Mesenchymal stem cell (in vitro differentiated cells and primary cell): ENCODE data around the gene DSTN.

Experiments
- DNase-seq: peaks from one replicate; pipeline ENCODE4 v3.0.0-alpha.2; 2013
- H2AFZ ChIP-seq: one replicate; pipeline ENCODE4 v1.6.1; 2013; ENCODE audit warnings: low read depth, mild to moderate bottlenecking, control low read depth, inconsistent platforms, low read length, moderate library complexity
- H2AK5ac ChIP-seq: 2 replicates; pipeline ENCODE4 v1.6.1; 2013; ENCODE audit warnings: low read length, moderate library complexity, mild to moderate bottlenecking, inconsistent platforms; ENCODE audit not compliant: severe bottlenecking
- H2BK120ac ChIP-seq: one replicate; pipeline ENCODE4 v1.6.1; 2013; ENCODE audit warnings: low read depth, mild to moderate bottlenecking, inconsistent platforms, low read length, moderate library complexity
- H2BK12ac ChIP-seq, 2 experiments: one replicate each; pipeline ENCODE4 v1.6.1; 2013; ENCODE audit warnings: inconsistent platforms in 2 of 2, low read length in 2 of 2, mild to moderate bottlenecking in 2 of 2, moderate library complexity in 2 of 2, control low read depth in 1 of 2
- H2BK15ac ChIP-seq: one replicate; pipeline ENCODE4 v1.6.1; 2013; ENCODE audit warnings: mild to moderate bottlenecking, low read depth, inconsistent platforms; ENCODE audit not compliant: poor library complexity, severe bottlenecking
- H2BK5ac ChIP-seq: 2 replicates; pipeline ENCODE4 v1.6.1; 2013; ENCODE audit warnings: low read depth, mild to moderate bottlenecking, low read length, control low read depth, inconsistent platforms; ENCODE audit not compliant: poor library complexity, severe bottlenecking
- H3K14ac ChIP-seq, 2 experiments: one replicate each; pipeline ENCODE4 v1.6.1; 2013; ENCODE audit warnings: inconsistent platforms in 2 of 2, low read length in 2 of 2, control low read depth in 1 of 2, mild to moderate bottlenecking in 1 of 2, moderate library complexity in 1 of 2
- H3K18ac ChIP-seq, 2 experiments: one replicate each; pipeline ENCODE4 v1.6.1; 2013; ENCODE audit warnings: inconsistent platforms in 2 of 2, low read length in 2 of 2, control low read depth in 1 of 2, low read depth in 1 of 2, mild to moderate bottlenecking in 1 of 2
- H3K23ac ChIP-seq, 2 experiments: one replicate each; pipeline ENCODE4 v1.6.1; 2013; ENCODE audit warnings: inconsistent platforms in 2 of 2, low read length in 2 of 2, mild to moderate bottlenecking in 2 of 2, moderate library complexity in 2 of 2, control low read depth in 1 of 2
- H3K27ac ChIP-seq: 2 replicates; pipeline ENCODE4 v1.5.1; 2013; ENCODE audit warnings: mild to moderate bottlenecking, moderate library complexity, low read length, control low read depth, inconsistent platforms; ENCODE audit not compliant: poor library complexity, severe bottlenecking
- H3K27me3 ChIP-seq, 2 experiments: 2 replicates each; pipeline versions ENCODE4 v1.6.1 to v1.7.0; 2013; ENCODE audit warnings: low read length in 2 of 2, mild to moderate bottlenecking in 2 of 2, moderate library complexity in 2 of 2, control low read depth in 1 of 2, inconsistent platforms in 1 of 2; ENCODE audit not compliant: control insufficient read depth in 1 of 2, insufficient read depth in 1 of 2
- H3K36me3 ChIP-seq, 2 experiments: 2 replicates each; pipeline versions ENCODE4 v1.6.1 to v1.7.0; 2013; ENCODE audit warnings: low read length in 2 of 2, control low read depth in 1 of 2, inconsistent platforms in 1 of 2, low read depth in 1 of 2, mild to moderate bottlenecking in 1 of 2; ENCODE audit not compliant: insufficient read depth in 2 of 2, control insufficient read depth in 1 of 2
- H3K4ac ChIP-seq, 2 experiments: one replicate each; pipeline ENCODE4 v1.6.1; 2013; ENCODE audit warnings: inconsistent platforms in 2 of 2, low read length in 2 of 2, mild to moderate bottlenecking in 2 of 2, moderate library complexity in 2 of 2, control low read depth in 1 of 2, low read depth in 1 of 2
- H3K4me1 ChIP-seq: 2 replicates; pipeline ENCODE4 v1.6.1; 2013; ENCODE audit warnings: low read depth, low read length, control low read depth; ENCODE audit not compliant: control insufficient read depth, insufficient read depth
- H3K4me2 ChIP-seq: 2 replicates; pipeline ENCODE4 v1.6.1; 2013; ENCODE audit warnings: low read length, mild to moderate bottlenecking, inconsistent platforms; ENCODE audit not compliant: poor library complexity, severe bottlenecking
- H3K4me3 ChIP-seq, 2 experiments: 2 replicates each; pipeline versions ENCODE4 v1.5.1 to v1.7.0; 2013; ENCODE audit warnings: low read length in 2 of 2, mild to moderate bottlenecking in 2 of 2, control low read depth in 1 of 2, low read depth in 1 of 2; ENCODE audit not compliant: insufficient read depth in 1 of 2
- H3K79me1 ChIP-seq: replicated peaks from 2 replicates; pipeline ENCODE4 v1.6.1; 2013; ENCODE audit warnings: mild to moderate bottlenecking, control low read depth, low read length, inconsistent platforms; ENCODE audit not compliant: poor library complexity, severe bottlenecking
- H3K9ac ChIP-seq: 2 replicates; pipeline ENCODE4 v1.7.0; 2013; ENCODE audit warnings: mild to moderate bottlenecking, low read length, moderate library complexity
- H3K9me3 ChIP-seq: 2 replicates; pipeline ENCODE4 v1.7.0; 2013; ENCODE audit warnings: mild to moderate bottlenecking, low read length; ENCODE audit not compliant: control insufficient read depth
- H4K8ac ChIP-seq: one replicate; pipeline ENCODE4 v1.6.1; 2013; ENCODE audit warnings: inconsistent platforms, mild to moderate bottlenecking, low read length, moderate library complexity
- H4K91ac ChIP-seq: one replicate; pipeline ENCODE4 v1.6.1; 2013; ENCODE audit warnings: mild to moderate bottlenecking, low read length, inconsistent platforms
- WGBS: methylation state at CpG from one replicate; pipeline ENCODE4 v1.1.7; 2013; ENCODE audit warnings: mixed read lengths; 5-methylcytosine and 5-hydroxymethylcytosine counted together

Gene DSTN

DNA sequence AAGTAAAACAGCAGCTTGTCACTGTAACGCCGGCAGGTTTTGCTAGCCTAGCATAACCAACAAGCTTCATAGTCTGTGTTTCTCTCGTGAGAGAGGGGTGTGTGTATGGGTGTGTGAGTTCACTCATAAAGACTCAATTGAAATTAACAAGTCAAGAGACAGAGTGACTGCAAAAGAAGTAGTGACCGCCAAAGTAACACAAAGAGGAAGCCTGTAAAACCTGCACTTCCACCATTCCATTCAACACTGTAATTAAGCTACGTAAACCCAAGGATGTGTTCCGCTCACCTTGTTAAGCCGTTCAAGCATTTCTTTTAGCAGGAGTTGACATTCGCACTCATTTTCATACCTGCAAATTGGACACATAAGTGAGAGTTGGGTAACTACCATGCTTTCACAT lies 45.3 kb upstream of the DSTN start:
- no peak overlapping the region for H3K27ac ChIP-seq

DNA sequence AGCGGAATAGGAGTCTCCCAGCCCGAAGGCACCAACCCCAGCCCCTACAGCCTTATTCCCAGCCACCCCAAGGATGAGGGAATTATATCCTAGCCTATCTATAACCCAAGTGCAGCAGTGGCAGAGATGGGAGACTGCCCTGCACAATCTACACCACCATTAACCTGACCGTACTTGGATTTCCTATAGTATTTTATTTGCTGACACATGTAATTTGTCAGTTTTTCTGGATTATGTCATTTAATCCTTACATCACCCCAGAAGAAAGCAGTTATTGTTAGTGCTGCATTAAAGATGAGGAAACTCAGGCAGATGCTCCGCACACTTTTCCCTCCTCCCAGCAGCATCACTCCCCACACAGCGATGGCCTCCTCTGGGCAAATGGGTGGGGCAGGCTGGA lies 44.7 kb upstream of the DSTN start:
- no peak overlapping the region for H2BK15ac ChIP-seq
- H4K91ac ChIP-seq, result no peak overlapping the region
- no peak overlapping the region for H3K4me2 ChIP-seq

More for the DNA sequence above, 45.3 kb upstream of the DSTN start:
- peaks cover 0 to 12% of the 10 kb centered on the region in 2 experiments for H3K27me3 ChIP-seq
- H2AK5ac ChIP-seq, result no peak overlapping the region
- no peak overlapping the region for H3K4ac ChIP-seq
- no peaks in the 10 kb centered on the region for H3K79me1 ChIP-seq
- H3K9me3 ChIP-seq, result no peaks in the 10 kb centered on the region
- H2BK5ac ChIP-seq, result no peak overlapping the region
- no peak overlapping the region for H3K4me2 ChIP-seq
- H3K18ac ChIP-seq, result no peak overlapping the region
- H3K4me3 ChIP-seq, result no peak overlapping the region
- H3K23ac ChIP-seq, result no peak overlapping the region
- no peaks in the 10 kb centered on the region for H3K36me3 ChIP-seq
- no peak overlapping the region for H2BK120ac ChIP-seq
- DNase-seq, result no peak
- no peak overlapping the region for H4K91ac ChIP-seq
- H4K8ac ChIP-seq, result no peak overlapping the region
- no peak overlapping the region for H2BK15ac ChIP-seq
- 69% methylated on average over 7 of the region's 8 CpGs for WGBS
- H3K9ac ChIP-seq, result no peak overlapping the region
- no peak overlapping the region for H3K14ac ChIP-seq
- H2AFZ ChIP-seq, result no peak overlapping the region
- H2BK12ac ChIP-seq, result no peak overlapping the region
- H3K4me1 ChIP-seq, result no peaks in the 10 kb centered on the region

DNA sequence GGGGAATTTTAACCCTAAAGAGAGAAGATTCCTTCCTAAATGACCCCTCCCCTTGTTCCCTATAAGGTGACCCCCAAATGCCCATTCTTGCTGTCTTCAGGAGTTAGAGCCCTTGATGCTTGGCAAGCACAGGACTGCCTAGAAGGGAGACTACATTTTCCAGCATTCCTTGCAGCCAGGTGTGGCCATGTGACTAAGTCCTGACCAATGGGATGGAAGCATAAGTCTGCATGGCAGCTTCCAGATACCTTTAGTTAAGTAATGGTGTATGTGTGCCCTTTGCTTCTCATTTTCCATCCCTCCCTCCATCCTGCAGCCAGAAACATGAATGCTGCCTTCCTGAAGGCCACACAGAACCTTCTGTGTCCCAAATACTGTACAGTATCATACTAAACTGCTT lies 44.2 kb upstream of the DSTN start:
- Histone ChIP-seq H3K4me2 (no peak overlapping the region), H4K91ac (no peak overlapping the region), H2AK5ac (no peak overlapping the region), H3K36me3 (no peaks in the 10 kb centered on the region), H2BK12ac (no peak overlapping the region), H2BK15ac (no peak overlapping the region), H2AFZ (no peak overlapping the region), H3K14ac (no peak overlapping the region), H2BK120ac (no peak overlapping the region), H3K23ac (no peak overlapping the region), H3K4me1 (peaks cover under 1% of the 10 kb centered on the region), H3K79me1 (no peaks in the 10 kb centered on the region), H3K4ac (no peak overlapping the region), H3K18ac (no peak overlapping the region), H3K27me3 (peaks cover 0 to 12% of the 10 kb centered on the region in 2 experiments), H3K27ac (no peak overlapping the region), H3K4me3 (no peak overlapping the region), H3K9me3 (no peaks in the 10 kb centered on the region), H3K9ac (no peak overlapping the region), H4K8ac (no peak overlapping the region), H2BK5ac (no peak overlapping the region)
- no peak for DNase-seq

More for the DNA sequence above, 44.7 kb upstream of the DSTN start:
- H3K9me3 ChIP-seq, result no peaks in the 10 kb centered on the region
- no peak overlapping the region for H3K27ac ChIP-seq
- no peak overlapping the region for H3K4me3 ChIP-seq
- no peaks in the 10 kb centered on the region for H3K79me1 ChIP-seq
- H3K18ac ChIP-seq, result no peak overlapping the region
- WGBS, result 98% methylated on average over 4 of the region's 5 CpGs
- H3K4ac ChIP-seq, result no peak overlapping the region
- no peak overlapping the region for H2BK5ac ChIP-seq
- H3K23ac ChIP-seq, result no peak overlapping the region
- no peak overlapping the region for H2AK5ac ChIP-seq
- no peak overlapping the region for H4K8ac ChIP-seq
- H2BK12ac ChIP-seq, result no peak overlapping the region
- DNase-seq, result no peak
- no peak overlapping the region for H3K14ac ChIP-seq
- H3K4me1 ChIP-seq, result no peaks in the 10 kb centered on the region
- H3K36me3 ChIP-seq, result no peaks in the 10 kb centered on the region
- H2BK120ac ChIP-seq, result no peak overlapping the region
- H3K9ac ChIP-seq, result no peak overlapping the region
- H2AFZ ChIP-seq, result no peak overlapping the region
- H3K27me3 ChIP-seq, result peaks cover 0 to 12% of the 10 kb centered on the region in 2 experiments

DNA sequence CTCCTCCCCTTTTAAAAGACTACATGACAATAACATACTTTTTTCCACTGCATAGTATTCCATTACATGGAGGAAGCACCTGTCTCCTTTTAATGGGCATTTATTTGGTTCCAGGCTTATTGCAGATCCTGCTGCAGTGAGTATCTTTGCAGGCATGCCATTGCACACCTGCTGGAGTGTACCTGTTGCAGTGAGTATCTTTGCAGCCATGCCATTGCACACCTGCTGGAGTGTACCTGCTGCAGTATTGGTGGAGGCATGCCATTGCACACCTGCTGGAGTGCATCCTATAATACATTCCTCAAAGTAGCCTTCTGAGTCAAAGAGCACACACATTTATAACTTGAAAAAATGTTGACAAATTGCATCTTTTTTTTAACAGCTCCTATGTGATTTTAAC lies 40.3 kb upstream of the DSTN start:
- H3K4ac ChIP-seq, result no peak overlapping the region
- H2BK120ac ChIP-seq, result no peak overlapping the region
- H2AK5ac ChIP-seq, result no peak overlapping the region
- no peaks in the 10 kb centered on the region for H3K79me1 ChIP-seq
- H3K23ac ChIP-seq, result no peak overlapping the region
- H3K36me3 ChIP-seq, result no peaks in the 10 kb centered on the region
- H3K18ac ChIP-seq, result no peak overlapping the region
- H2BK12ac ChIP-seq, result no peak overlapping the region
- H3K27ac ChIP-seq, result no peak overlapping the region
- H3K14ac ChIP-seq, result no peak overlapping the region
- no peaks in the 10 kb centered on the region for H3K9me3 ChIP-seq
- no peak overlapping the region for H3K9ac ChIP-seq
- no peak overlapping the region for H3K4me3 ChIP-seq
- H2AFZ ChIP-seq, result no peak overlapping the region
- no peak overlapping the region for H4K91ac ChIP-seq
- H3K27me3 ChIP-seq, result peaks cover 0 to 10% of the 10 kb centered on the region in 2 experiments
- no peak overlapping the region for H4K8ac ChIP-seq
- no peak overlapping the region for H3K4me2 ChIP-seq
- no peak overlapping the region for H2BK5ac ChIP-seq
- no peak overlapping the region for H2BK15ac ChIP-seq
- peaks cover 7% of the 10 kb centered on the region for H3K4me1 ChIP-seq
- no peak for DNase-seq
